Endodermal cell (in vitro differentiated cells): ENCODE data around the gene MPC2. TPM values are rescaled to one million over a fixed set of nuclear protein-coding genes. Genes with fewer than 3 reads are reported as not detected.

Experiments used
- DNase-seq: peaks from one replicate; pipeline ENCODE4 v3.0.0-alpha.2; 2017
- H3K27ac ChIP-seq: 2 replicates; pipeline ENCODE4 v1.5.1; 2013; ENCODE audit warnings: mild to moderate bottlenecking, low read depth, low read length, moderate library complexity
- H3K27me3 ChIP-seq: 2 replicates; pipeline ENCODE4 v1.6.1; 2013; ENCODE audit warnings: mild to moderate bottlenecking, low read length, moderate library complexity; ENCODE audit not compliant: insufficient read depth, control insufficient read depth, poor library complexity, severe bottlenecking
- H3K36me3 ChIP-seq: 2 replicates; pipeline ENCODE4 v1.7.0; 2013; ENCODE audit warnings: mild to moderate bottlenecking, low read length, moderate library complexity; ENCODE audit not compliant: control insufficient read depth, insufficient read depth
- H3K4me1 ChIP-seq: one replicate; pipeline ENCODE4 v1.7.0; 2013; ENCODE audit warnings: low read length; ENCODE audit not compliant: control insufficient read depth, insufficient read depth
- H3K4me3 ChIP-seq: 2 replicates; pipeline ENCODE4 v1.5.1; 2013; ENCODE audit warnings: mild to moderate bottlenecking, low read length, moderate library complexity
- H3K9ac ChIP-seq: 2 replicates; pipeline ENCODE4 v1.6.1; 2013; ENCODE audit warnings: mild to moderate bottlenecking, low read length, moderate library complexity; ENCODE audit not compliant: poor library complexity, severe bottlenecking; ENCODE audit errors: extremely low read depth
- H3K9me3 ChIP-seq: 2 replicates; pipeline ENCODE4 v1.6.1; 2013; ENCODE audit warnings: mild to moderate bottlenecking, low read length, moderate library complexity; ENCODE audit not compliant: control insufficient read depth
- H3K27ac Mint-ChIP-seq: 2 replicates; pipeline ENCODE4 v1.8.0; 2020; ENCODE audit warnings: mixed read lengths
- H3K27me3 Mint-ChIP-seq: 2 replicates; pipeline ENCODE4 v1.8.0; 2021; ENCODE audit warnings: mild to moderate bottlenecking, mixed read lengths; ENCODE audit not compliant: insufficient read depth
- H3K36me3 Mint-ChIP-seq: 2 replicates; pipeline ENCODE4 v1.8.0; 2020; ENCODE audit warnings: low read depth, mixed read lengths
- H3K4me1 Mint-ChIP-seq: 2 replicates; pipeline ENCODE4 v1.8.0; 2020; ENCODE audit warnings: mixed read lengths
- H3K4me3 Mint-ChIP-seq: 2 replicates; pipeline ENCODE4 v1.8.0; 2020; ENCODE audit warnings: mild to moderate bottlenecking, moderate library complexity, mixed read lengths
- H3K9me3 Mint-ChIP-seq: 2 replicates; pipeline ENCODE4 v1.8.0; 2020; ENCODE audit warnings: mild to moderate bottlenecking, mixed read lengths
- CTCF ChIP-seq: fragments of 200-600 bp; sonication (generic); conservative IDR thresholded peaks from 2 replicates; pipeline ENCODE4 v1.5.0; 2021; ENCODE audit warnings: antibody characterized with exemption, mild to moderate bottlenecking
- WGBS, 2 experiments: methylation state at CpG; one replicate each; pipeline versions ENCODE4 v1.1.5 to v1.1.7; 2013; ENCODE audit warnings: missing lambda C conversion rate in 2 of 2, mixed read lengths in 1 of 2; ENCODE audit not compliant: insufficient coverage in 1 of 2, insufficient read length in 1 of 2; 5-methylcytosine and 5-hydroxymethylcytosine counted together
- total RNA-seq, 2 donors: library from RNA; stranded (reverse); fragmentation: NEBNext Ultra II Directional in 1 of 2; extraction: Animal tissue kit (Norgen Biotek cat#: 25700) in 1 of 2; gene quantifications; 2 replicates in 1 of 2; 3 replicates in 1 of 2; pipeline ENCODE4 v1.2.1, GENCODE V29; 2021

Gene MPC2
- total RNA-seq, 2 donors from 2014 or later: 30.7 to 42.5 TPM

- Histone ChIP-seq H3K4me1 (no peaks in the 10 kb centered on the region), H3K27me3 (no peaks in the 10 kb centered on the region), H3K9ac (no peak overlapping the region), H3K9me3 (no peaks in the 10 kb centered on the region), H3K27ac (no peak overlapping the region), H3K36me3 (peaks cover 52% of the 10 kb centered on the region), H3K4me3 (no peak overlapping the region)
- WGBS, 2 experiments: 80 to 90% methylated on average over 1 to 2 of the region's 2 CpGs
- H3K36me3 Mint-ChIP-seq: peaks cover 58% of the 10 kb centered on the region
- H3K27ac Mint-ChIP-seq: no peak overlapping the region
- DNase-seq: no peak
- no peaks in the 10 kb centered on the region for H3K4me1 Mint-ChIP-seq
- no peak for TF ChIP-seq CTCF
- no peak overlapping the region for H3K4me3 Mint-ChIP-seq
- H3K27me3 Mint-ChIP-seq: no peaks in the 10 kb centered on the region
- H3K9me3 Mint-ChIP-seq: no peaks in the 10 kb centered on the region
These were observed 19.0 kb upstream of the MPC2 start for GRCh38 chr1:167955915-167956314.

- WGBS, 2 experiments: no CpG with 5 or more reads among the region's 1 CpG
- H3K4me3 ChIP-seq: no peak overlapping the region
- H3K27ac ChIP-seq: no peak overlapping the region
- H3K27me3 Mint-ChIP-seq: no peaks in the 10 kb centered on the region
- no peak for DNase-seq
- peaks cover 48% of the 10 kb centered on the region for H3K36me3 Mint-ChIP-seq
- no peaks in the 10 kb centered on the region for H3K27me3 ChIP-seq
- H3K4me1 ChIP-seq: no peaks in the 10 kb centered on the region
- no peaks in the 10 kb centered on the region for H3K9me3 ChIP-seq
- H3K36me3 ChIP-seq: peaks cover 50% of the 10 kb centered on the region
- TF ChIP-seq CTCF: no peak
- no peaks in the 10 kb centered on the region for H3K9me3 Mint-ChIP-seq
- no peak overlapping the region for H3K4me3 Mint-ChIP-seq
- H3K4me1 Mint-ChIP-seq: peaks cover 15% of the 10 kb centered on the region
- H3K27ac Mint-ChIP-seq: no peak overlapping the region
- H3K9ac ChIP-seq: no peak overlapping the region
These were observed 13.7 kb upstream of the MPC2 start for GRCh38 chr1:167950569-167950968.

GRCh38 chr1:167949785-167950184, 12.9 kb upstream of the MPC2 start:
- 94 to 97% methylated on average over 2 of the region's 3 CpGs for WGBS, 2 experiments
- Mint-ChIP-seq H3K27ac (peak overlapping the region; percentile 52), H3K9me3 (no peaks in the 10 kb centered on the region), H3K27me3 (no peaks in the 10 kb centered on the region), H3K4me3 (no peak overlapping the region), H3K4me1 (peaks cover 15% of the 10 kb centered on the region), H3K36me3 (peaks cover 40% of the 10 kb centered on the region)
- Histone ChIP-seq H3K9ac (no peak overlapping the region), H3K36me3 (peaks cover 47% of the 10 kb centered on the region), H3K4me3 (no peak overlapping the region), H3K27me3 (no peaks in the 10 kb centered on the region), H3K27ac (no peak overlapping the region), H3K9me3 (no peaks in the 10 kb centered on the region), H3K4me1 (no peaks in the 10 kb centered on the region)
- no peak for TF ChIP-seq CTCF
- DNase-seq: no peak
